ENCODE results near the gene SLC36A1.

DNA sequence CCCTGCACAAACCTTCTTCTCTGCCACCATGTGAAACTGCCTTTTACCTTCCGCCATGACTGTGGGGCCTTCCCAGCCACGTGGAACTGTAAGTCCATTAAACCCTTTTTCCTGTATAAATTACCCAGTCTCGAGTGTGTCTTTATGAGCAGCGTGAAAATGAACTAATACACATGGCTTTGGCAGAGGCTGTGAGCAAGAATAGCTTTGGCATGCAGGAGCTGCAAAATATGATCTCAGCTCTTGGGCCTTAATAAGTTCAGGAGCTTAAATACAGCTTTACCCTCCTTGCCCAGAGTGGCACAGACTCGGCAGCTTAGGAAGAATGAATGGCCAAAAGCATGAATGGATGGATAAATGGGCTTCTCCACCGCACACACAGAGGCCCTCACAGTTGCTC is 15.7 kb upstream of the SLC36A1 start:
- TF ChIP-seq, protein P1, sequence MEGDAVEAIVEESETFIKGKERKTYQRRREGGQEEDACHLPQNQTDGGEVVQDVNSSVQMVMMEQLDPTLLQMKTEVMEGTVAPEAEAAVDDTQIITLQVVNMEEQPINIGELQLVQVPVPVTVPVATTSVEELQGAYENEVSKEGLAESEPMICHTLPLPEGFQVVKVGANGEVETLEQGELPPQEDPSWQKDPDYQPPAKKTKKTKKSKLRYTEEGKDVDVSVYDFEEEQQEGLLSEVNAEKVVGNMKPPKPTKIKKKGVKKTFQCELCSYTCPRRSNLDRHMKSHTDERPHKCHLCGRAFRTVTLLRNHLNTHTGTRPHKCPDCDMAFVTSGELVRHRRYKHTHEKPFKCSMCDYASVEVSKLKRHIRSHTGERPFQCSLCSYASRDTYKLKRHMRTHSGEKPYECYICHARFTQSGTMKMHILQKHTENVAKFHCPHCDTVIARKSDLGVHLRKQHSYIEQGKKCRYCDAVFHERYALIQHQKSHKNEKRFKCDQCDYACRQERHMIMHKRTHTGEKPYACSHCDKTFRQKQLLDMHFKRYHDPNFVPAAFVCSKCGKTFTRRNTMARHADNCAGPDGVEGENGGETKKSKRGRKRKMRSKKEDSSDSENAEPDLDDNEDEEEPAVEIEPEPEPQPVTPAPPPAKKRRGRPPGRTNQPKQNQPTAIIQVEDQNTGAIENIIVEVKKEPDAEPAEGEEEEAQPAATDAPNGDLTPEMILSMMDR (IDR thresholded peaks at IDR 0.05; ENCODE audit: borderline replicate concordance, extremely low read depth, low read length, poor library complexity, severe bottlenecking): no peak
- TF ChIP-seq EZH2 (IDR thresholded peaks at IDR 0.05; ENCODE audit: borderline replicate concordance, low read depth, low read length, severe bottlenecking): no peak

All from DND-41 (cell line).